Activated CD8-positive, alpha-beta memory T cell treated with anti-CD3 and anti-CD28 coated beads for 1 hour (primary cell): Measurements from ENCODE around the gene GALNT7.

ENCODE experiments used
- DNase-seq, 2 donors: peaks; one replicate each; pipeline ENCODE4 v3.0.0-alpha.2; 2020; ENCODE audit warnings: low read depth in 1 of 2; ENCODE audit errors: extremely low read depth in 1 of 2

Gene GALNT7

DNA sequence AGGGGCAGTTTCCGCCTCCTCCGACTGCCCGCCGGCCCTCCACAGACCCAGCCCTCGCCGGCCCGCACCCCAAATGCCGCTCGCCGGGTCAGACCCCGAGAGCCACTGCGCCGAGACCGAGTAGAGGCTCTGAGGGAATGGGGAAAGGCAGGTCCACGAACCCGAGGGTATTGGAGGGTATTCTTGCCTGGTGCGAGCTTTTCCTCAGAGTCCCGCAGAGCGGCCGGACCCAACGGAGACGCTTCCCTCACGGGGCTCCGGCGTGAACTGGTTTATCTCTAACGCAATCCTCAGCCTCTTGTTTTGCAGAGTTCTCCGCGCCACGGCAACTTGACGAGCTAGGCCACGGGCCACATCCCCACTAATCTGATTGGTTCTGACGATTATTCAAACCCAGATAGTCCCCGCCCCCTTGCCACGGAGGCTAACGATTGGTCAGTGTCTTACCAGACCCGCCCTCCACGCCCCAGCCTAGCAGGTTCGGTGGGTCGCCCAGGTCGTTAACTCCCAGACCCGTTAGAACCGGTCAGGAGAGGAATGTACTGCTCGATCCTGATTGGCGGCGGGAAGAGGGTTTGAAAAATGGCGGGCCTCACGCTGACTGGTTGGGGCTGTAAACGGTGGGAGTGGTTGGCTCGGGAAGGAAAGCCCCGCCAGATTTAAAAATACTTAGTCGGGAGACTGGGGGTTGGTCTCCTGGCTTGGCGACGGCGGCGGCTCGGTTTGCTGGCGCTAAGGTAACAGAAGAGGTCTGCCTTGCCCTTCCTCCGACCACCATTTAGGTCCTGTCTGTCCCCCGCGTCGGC is 165.7 kb downstream of the GALNT7 start, which contains the start of gene HMGB2:
Gene HMGB2, minus strand, starts transcription at position 274 of the 806 bp plus-strand sequence. CDS start 709 bp downstream, outside the sequence.
- DNase-seq, result peak; percentile 98 to 100

DNA sequence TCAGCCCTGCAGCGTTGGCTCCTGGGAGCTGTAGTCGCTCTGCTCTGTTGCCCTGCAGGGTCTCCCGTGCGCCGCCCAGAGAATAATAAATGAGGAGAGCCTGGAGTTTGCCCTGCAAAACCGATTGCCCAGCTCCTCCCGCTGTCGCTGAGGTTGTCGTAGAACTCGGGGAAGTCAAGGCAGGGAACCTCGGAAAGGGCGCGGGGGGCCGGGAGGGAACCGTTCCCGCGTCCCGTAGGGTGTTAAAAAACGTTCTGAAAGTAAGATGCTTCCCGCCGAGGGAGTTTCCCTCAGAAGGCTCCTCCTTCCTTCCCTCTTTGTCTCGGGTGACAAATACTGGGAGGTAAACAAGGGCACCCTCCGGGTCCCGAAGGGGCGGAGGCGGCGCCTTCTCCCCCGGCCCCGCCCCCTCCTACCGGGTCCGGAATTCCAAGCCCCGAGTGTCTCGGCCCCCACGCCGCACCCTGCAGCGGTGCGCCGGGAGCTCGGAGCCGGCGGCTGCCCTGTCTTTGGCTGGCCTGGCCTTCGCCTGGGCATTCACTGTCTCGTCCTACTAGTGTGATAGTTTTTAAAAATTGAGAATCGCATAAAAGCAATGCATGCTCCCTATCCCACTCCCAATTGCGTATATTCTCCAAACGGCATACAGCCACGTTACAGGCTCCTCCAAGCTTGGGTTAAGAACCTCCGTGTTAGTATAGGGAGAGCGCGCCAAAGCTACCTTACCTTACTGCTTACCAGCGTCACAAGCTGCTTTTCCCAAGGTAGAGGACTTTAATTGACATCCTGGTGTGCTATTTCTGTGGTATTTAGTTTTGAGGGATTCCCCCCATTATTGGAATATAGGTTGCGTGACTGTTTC is 166.5 kb downstream of the GALNT7 start:
- peak in 1 of 2 donors; percentile 3 for DNase-seq

GRCh38 chr4:173337463-173337862 is 168.9 kb downstream of the GALNT7 start:
- no peak for DNase-seq

GRCh38 chr4:173343832-173344397 is 175.3 kb downstream of the GALNT7 start:
- no peak for DNase-seq

GRCh38 chr4:173345648-173346047 is 177.0 kb downstream of the GALNT7 start:
- no peak for DNase-seq

DNA sequence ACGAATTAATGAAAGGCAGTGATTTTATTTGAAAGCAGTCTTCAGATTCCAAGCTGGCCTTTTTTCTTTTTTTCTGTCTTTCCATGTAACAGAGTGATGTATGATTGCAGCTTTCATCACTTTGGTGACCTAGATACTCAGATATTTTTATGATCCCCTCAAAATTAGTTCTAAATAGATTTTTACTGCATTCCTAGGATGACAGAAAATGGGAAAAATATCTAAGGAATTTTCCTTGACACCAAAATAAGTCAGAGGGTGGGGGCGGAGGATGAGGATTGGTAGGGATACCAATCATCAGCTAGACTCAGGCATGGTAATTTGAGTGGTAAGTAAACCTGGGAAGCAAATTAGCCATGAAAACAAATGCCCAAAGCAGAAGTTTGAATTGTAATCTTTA is 177.5 kb downstream of the GALNT7 start:
- no peak for DNase-seq

DNA sequence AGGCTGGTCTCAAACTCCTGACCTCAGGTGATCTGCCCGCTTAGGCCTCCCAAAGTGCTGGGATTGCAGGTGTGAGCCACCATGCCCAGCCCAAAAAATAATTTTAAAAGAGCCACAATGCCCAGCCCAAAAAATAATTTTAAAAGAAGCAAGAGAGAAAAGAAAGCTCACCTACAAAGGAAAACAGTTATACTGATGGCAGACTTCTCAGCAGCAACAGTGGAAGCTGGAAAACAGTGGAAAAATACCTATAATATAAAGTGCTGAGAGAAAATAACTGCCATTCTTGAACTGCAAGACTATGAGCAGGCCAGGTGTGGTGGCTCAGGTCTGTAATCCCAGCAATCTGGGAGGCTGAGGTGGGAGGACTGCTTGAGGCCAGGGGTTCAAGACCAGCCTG is 178.9 kb downstream of the GALNT7 start:
- no peak for DNase-seq

DNA sequence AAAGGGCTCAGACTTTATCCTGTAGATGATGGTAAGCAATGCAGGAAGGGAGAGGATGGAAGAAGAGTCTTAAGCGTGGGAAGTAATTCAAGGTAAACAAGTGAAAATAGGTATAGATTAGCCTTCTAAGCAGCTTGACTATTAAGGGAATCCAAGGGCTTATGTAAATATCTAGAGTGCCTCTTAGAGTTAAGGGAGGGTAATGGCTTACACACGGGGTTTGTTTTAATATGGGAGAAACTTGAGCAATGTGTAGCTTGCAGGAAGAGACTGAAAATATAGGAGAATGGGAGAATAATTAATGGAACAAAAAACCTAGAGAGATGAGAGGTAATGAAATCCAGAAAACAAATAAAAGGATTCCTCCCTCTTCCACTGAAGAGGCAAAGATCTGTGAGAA is 189.3 kb downstream of the GALNT7 start:
- no peak for DNase-seq

DNA sequence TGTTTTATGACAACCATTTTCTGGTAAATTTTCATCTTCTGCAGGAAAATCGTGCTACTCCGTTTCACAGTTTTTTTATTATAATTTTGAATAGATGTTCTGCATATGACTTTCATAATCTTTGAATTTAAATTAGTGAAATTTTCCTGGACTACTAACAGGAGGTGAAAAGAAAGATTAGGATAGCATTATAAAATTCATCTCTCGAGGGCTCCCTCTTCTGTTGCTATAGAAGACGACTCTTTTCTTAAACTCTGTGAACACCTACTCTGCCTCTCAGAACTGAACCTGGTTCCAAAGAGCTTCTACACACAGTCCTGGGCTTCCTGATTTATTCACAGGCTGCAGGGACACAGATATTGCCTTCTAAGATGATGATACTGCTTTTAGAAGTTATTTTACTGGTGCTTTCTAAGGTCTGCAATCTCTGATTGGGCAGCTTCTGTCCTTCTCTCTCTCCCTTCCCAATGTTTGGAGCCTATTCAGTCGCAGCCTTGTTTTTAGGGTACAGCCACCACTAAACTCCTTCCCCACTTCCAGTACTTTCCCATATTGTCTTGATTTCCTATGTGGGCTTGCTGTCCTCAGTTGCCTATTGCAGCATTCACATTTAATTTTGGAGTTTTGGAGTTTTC is 192.1 kb downstream of the GALNT7 start:
- DNase-seq, result no peak

DNA sequence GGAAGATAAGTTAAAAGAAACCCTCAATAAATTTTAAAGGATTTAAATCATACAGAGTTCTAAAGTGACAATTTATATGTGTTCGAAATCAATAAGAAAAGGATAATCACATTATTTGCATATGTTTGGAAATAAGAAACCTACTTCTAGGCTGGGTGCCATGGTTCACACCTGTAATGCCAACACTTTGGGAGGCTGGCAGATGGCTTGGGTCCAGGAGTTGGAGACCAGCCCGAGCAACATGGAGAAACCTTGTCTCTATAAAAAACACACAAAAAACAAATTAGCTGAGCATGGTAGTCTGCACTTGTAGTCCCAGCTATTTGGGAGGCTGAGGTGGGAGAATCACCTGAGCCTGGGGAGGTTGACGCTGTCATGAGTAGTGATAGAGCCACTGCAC is 194.1 kb downstream of the GALNT7 start:
- DNase-seq, result no peak

DNA sequence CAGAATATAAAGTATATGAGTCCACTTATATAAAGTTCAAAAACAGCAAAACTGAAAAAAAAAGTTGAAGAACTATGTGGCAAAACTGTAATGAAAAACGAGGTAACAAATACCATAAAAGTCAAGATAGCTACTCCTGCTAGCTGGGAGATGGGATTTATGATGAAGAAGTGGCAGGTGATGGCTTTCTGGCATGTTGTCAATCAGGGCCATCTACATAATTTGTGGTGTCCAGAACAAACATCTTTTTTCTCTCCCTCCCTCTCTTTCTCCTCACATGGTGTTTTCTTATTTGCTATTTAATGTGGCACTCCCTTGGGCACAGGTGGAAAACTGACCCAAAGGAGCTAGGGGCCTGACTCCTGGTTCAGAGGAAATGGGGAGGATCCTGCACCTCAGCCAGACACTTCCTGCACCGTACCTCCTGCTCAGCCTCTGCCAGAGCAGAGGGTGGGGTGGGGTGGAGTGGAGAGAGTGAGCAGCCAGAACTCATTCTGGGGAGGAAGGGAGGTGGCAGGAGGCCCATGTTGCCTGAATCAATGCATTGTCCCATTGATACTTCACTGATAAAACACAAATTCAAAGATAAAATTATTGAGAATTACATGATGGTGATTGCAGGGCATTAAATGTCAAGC is 196.9 kb downstream of the GALNT7 start:
- DNase-seq, result no peak

DNA sequence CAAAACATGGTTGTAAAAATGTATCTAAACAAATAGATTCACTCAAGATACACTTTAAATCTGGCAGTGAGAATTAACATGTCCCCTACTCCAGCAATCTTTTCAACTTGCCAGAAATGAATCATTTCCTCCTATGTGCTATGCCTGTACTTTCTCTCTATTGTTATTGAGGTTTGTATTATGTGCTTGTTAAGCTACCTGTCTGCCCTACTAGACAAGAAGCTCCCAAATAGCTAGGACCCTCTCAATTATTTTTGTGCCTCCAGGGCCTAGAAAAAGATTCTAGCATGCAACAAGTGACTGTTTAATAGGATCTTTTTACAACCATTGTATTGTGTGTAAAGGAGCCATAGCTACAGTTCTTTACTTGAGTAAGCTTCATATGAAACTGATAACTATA is 198.7 kb downstream of the GALNT7 start:
- no peak for DNase-seq

GRCh38 chr4:173367946-173368345 is 199.3 kb downstream of the GALNT7 start:
- no peak for DNase-seq

DNA sequence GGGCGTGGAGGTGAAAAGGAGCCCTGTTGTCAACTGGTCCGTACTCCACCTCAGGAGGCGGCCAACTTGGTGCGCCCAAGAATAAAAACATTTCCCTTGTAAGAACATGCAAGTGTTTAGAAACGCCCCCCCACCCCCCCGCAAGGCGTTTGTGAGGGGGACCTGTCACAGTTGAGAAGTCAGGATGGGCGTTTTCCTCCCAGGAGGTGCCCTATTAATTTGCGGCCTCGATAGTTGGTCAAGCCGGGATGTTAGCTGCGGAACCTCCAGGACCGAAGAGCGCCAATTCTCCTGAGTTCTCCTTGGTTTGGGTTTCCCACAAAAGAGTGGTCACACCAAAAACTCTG is 201.5 kb downstream of the GALNT7 start:
- peak; percentile 19 to 38 for DNase-seq

- peak; percentile 91 to 97 for DNase-seq
These were observed 202.1 kb downstream of the GALNT7 start, which contains the start of gene SAP30 for GRCh38 chr4:173370477-173371291. TSS of gene SAP30 (plus strand) at chr4:173370954. CDS start at chr4:173371183, 229 bp downstream.

GRCh38 chr4:173371292-173372192 is 202.9 kb downstream of the GALNT7 start:
- peak in 1 of 2 donors; percentile 22 for DNase-seq
